ENCODE data around the gene RMDN3.
A peak's percentile ranks its signal among the peaks of the same experiment; 100 is the strongest.

The RMDN3 gene

GRCh38 chr15:40754883-40755811, at the start of gene RMDN3:
RMDN3 (minus strand) TSS chr15:40755254; CDS start chr15:40754783, 471 bp downstream.
- TF ChIP-seq CTCF (IDR thresholded peaks at IDR 0.05; ENCODE audit: extremely low read depth, missing control alignments) = no peak
- DNase-seq (ENCODE audit: low spot score) = peak; percentile 95

GRCh38 chr15:40803688-40804087, 48.6 kb upstream of the RMDN3 start:
- no peak for DNase-seq (ENCODE audit: low spot score)
- no peak for TF ChIP-seq CTCF (IDR thresholded peaks at IDR 0.05; ENCODE audit: extremely low read depth, missing control alignments)

GRCh38 chr15:40803076-40803475, 48.0 kb upstream of the RMDN3 start:
- no peak for DNase-seq (ENCODE audit: low spot score)
- TF ChIP-seq CTCF (IDR thresholded peaks at IDR 0.05; ENCODE audit: extremely low read depth, missing control alignments) = no peak

- no peak for TF ChIP-seq CTCF (IDR thresholded peaks at IDR 0.05; ENCODE audit: extremely low read depth, missing control alignments)
- DNase-seq (ENCODE audit: low spot score) = no peak
These were observed 44.5 kb upstream of the RMDN3 start for GRCh38 chr15:40799523-40799922.

GRCh38 chr15:40796512-40796911, 41.5 kb upstream of the RMDN3 start:
- TF ChIP-seq CTCF (IDR thresholded peaks at IDR 0.05; ENCODE audit: extremely low read depth, missing control alignments) = no peak
- DNase-seq (ENCODE audit: low spot score) = no peak

- no peak for TF ChIP-seq CTCF (IDR thresholded peaks at IDR 0.05; ENCODE audit: extremely low read depth, missing control alignments)
- DNase-seq (ENCODE audit: low spot score) = no peak
These were observed 41.0 kb upstream of the RMDN3 start for GRCh38 chr15:40796041-40796440.

GRCh38 chr15:40793216-40793989, 38.3 kb upstream of the RMDN3 start:
- no peak for TF ChIP-seq CTCF (IDR thresholded peaks at IDR 0.05; ENCODE audit: extremely low read depth, missing control alignments)
- no peak for DNase-seq (ENCODE audit: low spot score)

Measured in GM20000 (cell line).